ENCODE data around the gene SYT11. TPM values are rescaled to one million over a fixed set of nuclear protein-coding genes. Genes with fewer than 3 reads are reported as not detected.
"Not testable (repeated sequence)": the region's sequence is repeated elsewhere in the genome, so short reads cannot be mapped to it uniquely, and the experiment has no call there.

Gene SYT11, protein sequence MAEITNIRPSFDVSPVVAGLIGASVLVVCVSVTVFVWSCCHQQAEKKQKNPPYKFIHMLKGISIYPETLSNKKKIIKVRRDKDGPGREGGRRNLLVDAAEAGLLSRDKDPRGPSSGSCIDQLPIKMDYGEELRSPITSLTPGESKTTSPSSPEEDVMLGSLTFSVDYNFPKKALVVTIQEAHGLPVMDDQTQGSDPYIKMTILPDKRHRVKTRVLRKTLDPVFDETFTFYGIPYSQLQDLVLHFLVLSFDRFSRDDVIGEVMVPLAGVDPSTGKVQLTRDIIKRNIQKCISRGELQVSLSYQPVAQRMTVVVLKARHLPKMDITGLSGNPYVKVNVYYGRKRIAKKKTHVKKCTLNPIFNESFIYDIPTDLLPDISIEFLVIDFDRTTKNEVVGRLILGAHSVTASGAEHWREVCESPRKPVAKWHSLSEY
- total RNA-seq = 10 to 100 TPM; 30.6 to 35.3 TPM

DNA sequence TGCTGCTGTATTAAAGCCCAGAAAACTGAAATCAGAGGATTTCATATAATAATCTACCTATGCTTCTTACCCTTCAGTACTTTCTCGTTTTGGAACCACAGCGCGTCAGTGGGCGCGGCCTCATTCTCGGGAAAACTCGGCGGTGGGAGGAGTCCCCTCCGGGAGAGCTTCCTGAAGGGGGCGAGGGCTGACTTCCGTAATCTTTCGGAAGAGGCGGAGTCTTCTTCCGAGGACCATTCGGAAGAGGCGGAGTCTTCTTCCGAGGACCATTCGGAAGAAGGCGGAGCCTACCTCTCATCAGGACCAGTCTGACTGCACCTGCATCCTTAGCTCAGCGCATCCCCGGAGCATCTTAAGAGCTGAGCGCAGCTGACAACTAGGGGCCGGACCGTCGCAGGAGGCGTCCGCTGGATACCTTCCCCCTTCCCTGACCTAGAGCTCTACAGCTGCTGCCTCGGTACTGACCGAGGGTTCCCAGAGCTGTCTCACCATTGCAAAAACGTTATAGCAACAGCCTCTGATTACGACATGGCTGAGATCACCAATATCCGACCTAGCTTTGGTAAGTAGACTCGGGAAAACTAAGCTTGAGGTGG is at the start of gene SYT11:
TSS of gene SYT11 (plus strand) at position 334 of the 596 bp plus-strand sequence. CDS start at position 529, 195 bp downstream.
- Mint-ChIP-seq H3K36me3 (ENCODE audit: insufficient read depth in 2 of 2) (peaks cover 0 to 13% of the 10 kb centered on the region in 2 donors), H3K27ac (peak within 1 kb of the TSS; percentile 63), H3K4me3 (peak within 1 kb of the TSS; percentile 91 to 100), H3K9me3 (no peaks in the 10 kb centered on the region), H3K4me1 (ENCODE audit: low read depth) (peaks cover 61% of the 10 kb centered on the region), H3K27me3 (ENCODE audit: low read depth) (peaks cover 12% of the 10 kb centered on the region)
- ATAC-seq (replicated peaks in 1 of 2) (peak; percentile 82), DNase-seq (peak; percentile 96 to 97)

DNA sequence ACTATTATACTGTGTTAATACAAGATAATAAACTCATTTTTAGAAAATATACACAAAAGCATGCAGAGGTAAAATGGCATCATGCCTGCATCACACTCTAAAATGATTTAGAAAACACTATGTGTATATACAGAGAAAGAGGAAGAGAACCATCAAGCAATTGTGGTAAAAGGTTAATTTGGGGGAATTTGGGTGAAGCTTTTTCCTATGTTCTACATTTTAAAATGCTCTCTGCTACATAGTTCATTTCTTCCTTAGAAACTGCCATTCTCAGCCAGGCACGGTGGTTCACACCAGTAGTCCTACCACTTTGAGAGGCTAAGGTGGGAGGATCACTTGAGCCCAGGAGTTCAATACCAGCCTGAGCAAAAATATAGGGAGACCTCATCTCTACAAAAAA is 46.5 kb upstream of the SYT11 start:
- Mint-ChIP-seq H3K4me3 (no peak overlapping the region), H3K27me3 (ENCODE audit: low read depth) (no peaks in the 10 kb centered on the region), H3K4me1 (ENCODE audit: low read depth) (no peaks in the 10 kb centered on the region), H3K27ac (no peak overlapping the region), H3K9me3 (no peaks in the 10 kb centered on the region), H3K36me3 (ENCODE audit: insufficient read depth in 2 of 2) (peaks cover 7 to 20% of the 10 kb centered on the region in 2 donors)
- no peak for DNase-seq
- ATAC-seq (replicated peaks in 1 of 2) = no peak

DNA sequence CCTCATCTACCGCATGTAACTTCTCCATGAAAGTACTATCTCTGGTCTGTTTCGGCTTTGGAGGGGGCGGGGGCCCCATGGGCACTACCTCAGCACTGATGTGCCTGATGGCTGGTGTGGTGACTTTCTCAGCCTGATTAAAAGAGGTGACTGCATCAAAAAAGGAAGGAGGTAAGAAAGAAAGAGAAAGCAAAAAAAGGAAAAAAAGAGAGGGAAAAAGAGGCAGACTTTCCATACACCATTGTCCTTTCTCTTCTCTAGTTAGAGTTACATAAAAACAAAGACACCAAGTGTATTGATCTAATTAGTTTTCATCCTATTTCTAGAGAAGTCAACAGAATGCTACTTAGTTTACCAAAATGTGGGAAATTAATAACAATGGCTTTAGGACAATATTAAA is 45.7 kb upstream of the SYT11 start:
- Mint-ChIP-seq H3K27ac (no peak overlapping the region), H3K27me3 (ENCODE audit: low read depth) (no peaks in the 10 kb centered on the region), H3K9me3 (no peaks in the 10 kb centered on the region), H3K4me1 (ENCODE audit: low read depth) (no peaks in the 10 kb centered on the region), H3K36me3 (ENCODE audit: insufficient read depth in 2 of 2) (peaks cover 5 to 16% of the 10 kb centered on the region in 2 donors), H3K4me3 (no peak overlapping the region)
- DNase-seq (no peak), ATAC-seq (replicated peaks in 1 of 2) (no peak)

DNA sequence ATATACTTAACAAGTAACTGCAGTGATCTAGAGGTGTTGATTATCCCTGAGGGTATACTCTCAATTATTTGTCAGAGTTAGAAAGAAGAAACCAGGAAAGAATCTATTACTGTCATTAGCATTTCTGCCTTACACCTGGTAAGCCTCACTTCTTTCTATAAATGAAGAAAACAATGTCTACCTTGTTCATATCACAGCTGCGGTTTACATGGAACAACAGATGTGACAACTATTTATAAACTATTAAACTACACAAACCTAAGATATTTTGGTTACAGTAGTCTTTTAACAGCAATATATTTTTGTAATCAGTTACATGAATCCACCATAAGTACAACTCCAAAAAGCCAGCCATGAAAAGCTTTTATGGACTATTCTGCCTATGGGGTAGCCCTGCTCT is 43.0 kb upstream of the SYT11 start:
- Mint-ChIP-seq H3K4me3 (no peak overlapping the region), H3K36me3 (ENCODE audit: insufficient read depth in 2 of 2) (peaks cover 6 to 19% of the 10 kb centered on the region in 2 donors)

DNA sequence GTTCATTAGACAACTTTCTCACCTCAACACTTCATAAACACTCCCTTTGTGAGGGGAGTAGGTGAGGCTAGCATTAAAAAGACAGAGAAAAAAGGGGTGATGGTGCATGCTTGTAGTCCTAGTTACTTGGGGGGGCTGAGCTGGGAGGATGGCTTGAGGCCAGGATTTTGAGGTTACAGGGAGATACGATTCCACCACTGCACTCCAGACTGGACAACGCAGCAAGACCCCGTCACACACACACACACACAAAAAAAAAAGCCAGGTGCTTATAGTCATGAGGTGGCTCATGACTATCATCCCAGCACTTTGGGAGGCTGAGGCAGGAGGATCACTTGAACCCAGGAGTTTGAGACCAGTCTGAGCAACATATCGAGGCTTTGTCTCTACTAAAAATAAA is 31.9 kb upstream of the SYT11 start:
- Mint-ChIP-seq H3K36me3 (ENCODE audit: insufficient read depth in 2 of 2) (peaks cover 0 to 18% of the 10 kb centered on the region in 2 donors), H3K27ac (no peak overlapping the region), H3K27me3 (ENCODE audit: low read depth) (no peaks in the 10 kb centered on the region)

More for the DNA sequence above, 43.0 kb upstream of the SYT11 start:
- Mint-ChIP-seq H3K9me3 (no peaks in the 10 kb centered on the region), H3K27ac (no peak overlapping the region), H3K27me3 (ENCODE audit: low read depth) (no peaks in the 10 kb centered on the region), H3K4me1 (ENCODE audit: low read depth) (no peaks in the 10 kb centered on the region)
- no peak for DNase-seq
- no peak for ATAC-seq (replicated peaks in 1 of 2)

DNA sequence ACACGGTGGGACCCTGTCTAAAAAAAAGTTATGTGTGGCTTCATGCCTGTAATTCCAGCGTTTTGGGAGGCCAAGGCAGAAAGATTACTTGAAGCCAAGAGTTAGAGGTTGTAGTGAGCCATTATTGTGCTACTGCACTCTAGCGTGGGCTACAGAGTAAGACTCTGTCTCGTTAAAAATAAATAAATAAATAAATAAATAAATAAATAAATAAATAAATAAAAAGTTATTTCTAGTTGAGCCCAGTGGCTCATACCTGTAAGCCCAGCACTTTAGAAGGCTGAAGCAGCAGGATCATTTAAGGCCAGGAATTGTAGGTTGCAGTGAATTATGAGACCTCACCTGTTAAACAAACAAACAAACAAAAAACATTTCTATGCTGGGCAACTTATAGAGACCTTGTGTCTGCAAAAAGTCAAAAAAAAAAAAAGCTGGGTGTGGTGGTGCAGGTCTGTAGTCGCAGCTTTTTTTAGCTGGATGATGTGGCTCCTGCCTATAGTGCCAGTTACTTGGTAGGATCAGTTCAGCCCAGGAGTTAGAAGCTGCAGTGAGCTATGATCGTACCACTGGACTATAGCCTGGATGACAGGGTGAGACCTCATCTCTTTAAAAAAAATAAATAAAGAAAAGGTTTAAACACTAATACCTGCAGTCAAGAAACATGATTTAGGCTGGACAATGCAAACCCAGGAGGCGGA is 27.9 kb upstream of the SYT11 start:
- peaks cover 3 to 6% of the 10 kb centered on the region in 2 donors for H3K36me3 Mint-ChIP-seq (ENCODE audit: insufficient read depth in 2 of 2)
- H3K27ac Mint-ChIP-seq = no peak overlapping the region
- no peak overlapping the region for H3K4me3 Mint-ChIP-seq
- H3K9me3 Mint-ChIP-seq = no peaks in the 10 kb centered on the region
- ATAC-seq (replicated peaks in 1 of 2) = no peak
- peaks cover 26% of the 10 kb centered on the region for H3K4me1 Mint-ChIP-seq (ENCODE audit: low read depth)
- H3K27me3 Mint-ChIP-seq (ENCODE audit: low read depth) = no peaks in the 10 kb centered on the region
- no peak for DNase-seq

More for the DNA sequence above, 31.9 kb upstream of the SYT11 start:
- Mint-ChIP-seq H3K4me3 (no peak overlapping the region), H3K4me1 (ENCODE audit: low read depth) (peaks cover 1% of the 10 kb centered on the region), H3K9me3 (no peaks in the 10 kb centered on the region)
- ATAC-seq (replicated peaks in 1 of 2) = no peak
- DNase-seq = no peak

DNA sequence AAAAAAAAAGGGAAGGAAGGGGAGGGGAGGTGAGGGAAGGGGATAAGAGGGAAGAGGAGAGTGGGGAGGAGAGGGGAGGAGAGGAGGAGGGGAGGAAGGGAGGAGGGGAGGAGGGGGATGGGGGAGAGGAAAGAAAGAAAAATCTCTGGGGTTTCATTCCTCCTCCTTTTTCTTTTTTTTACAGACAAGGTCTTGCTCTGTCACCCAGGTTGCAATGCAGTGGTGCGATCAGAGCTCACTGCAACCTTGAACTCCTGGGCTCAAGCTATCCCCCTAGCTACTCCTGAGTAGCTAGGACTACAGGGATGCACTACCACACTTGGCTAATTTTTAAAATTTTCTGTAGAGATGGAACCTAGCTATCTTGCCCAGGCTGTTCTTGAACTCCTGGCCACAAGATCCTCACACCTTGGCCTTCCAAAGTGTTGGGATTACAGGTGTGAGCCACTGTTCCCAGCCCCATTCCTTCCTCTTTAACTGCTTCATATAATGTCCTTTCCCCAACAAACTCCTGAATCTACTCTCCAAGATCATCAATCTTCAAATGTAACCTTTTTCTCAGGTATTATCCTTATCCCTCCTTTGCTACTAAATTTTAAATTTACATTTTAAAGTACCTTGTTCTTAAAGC is 25.6 kb upstream of the SYT11 start:
- peak overlapping the region; percentile 25 for H3K27ac Mint-ChIP-seq
- no peak for DNase-seq
- H3K4me3 Mint-ChIP-seq = no peak overlapping the region
- H3K36me3 Mint-ChIP-seq (ENCODE audit: insufficient read depth in 2 of 2) = peaks cover 3 to 11% of the 10 kb centered on the region in 2 donors
- H3K4me1 Mint-ChIP-seq (ENCODE audit: low read depth) = peaks cover 30% of the 10 kb centered on the region
- no peaks in the 10 kb centered on the region for H3K27me3 Mint-ChIP-seq (ENCODE audit: low read depth)
- ATAC-seq (replicated peaks in 1 of 2) = no peak
- no peaks in the 10 kb centered on the region for H3K9me3 Mint-ChIP-seq

DNA sequence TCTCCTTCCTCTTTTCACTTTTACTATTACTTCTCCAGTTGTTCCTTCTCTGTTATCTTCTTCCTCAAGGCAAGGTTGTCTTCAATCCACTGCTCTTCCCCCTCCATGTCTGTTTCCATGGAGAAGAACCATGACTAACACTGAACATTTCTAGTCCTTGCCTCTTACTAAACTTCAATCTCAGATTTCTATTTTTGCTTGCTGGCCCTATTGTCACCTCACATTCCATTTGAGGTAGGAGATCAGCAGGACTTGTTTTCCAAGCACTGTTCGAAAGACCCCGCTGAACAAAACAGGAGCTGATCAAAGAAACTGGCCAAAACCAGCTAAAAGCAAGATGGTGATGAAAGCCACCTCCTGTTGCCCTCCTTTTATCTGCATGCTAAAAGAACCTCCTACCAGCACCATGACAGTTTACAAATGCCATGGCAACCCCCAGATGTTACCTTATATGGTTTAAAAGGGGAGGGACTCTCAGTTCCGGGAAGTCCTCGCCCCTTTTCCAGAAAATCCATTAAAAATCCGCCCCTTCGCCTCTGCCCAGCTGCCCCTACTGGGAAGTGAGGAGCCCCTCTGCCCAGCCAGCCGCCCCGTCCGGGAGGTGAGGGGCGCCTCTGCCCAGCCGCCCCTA is 25.0 kb upstream of the SYT11 start:
- no peak overlapping the region for H3K4me3 Mint-ChIP-seq
- peak overlapping the region; percentile 25 for H3K27ac Mint-ChIP-seq
- no peak for ATAC-seq (replicated peaks in 1 of 2)

DNA sequence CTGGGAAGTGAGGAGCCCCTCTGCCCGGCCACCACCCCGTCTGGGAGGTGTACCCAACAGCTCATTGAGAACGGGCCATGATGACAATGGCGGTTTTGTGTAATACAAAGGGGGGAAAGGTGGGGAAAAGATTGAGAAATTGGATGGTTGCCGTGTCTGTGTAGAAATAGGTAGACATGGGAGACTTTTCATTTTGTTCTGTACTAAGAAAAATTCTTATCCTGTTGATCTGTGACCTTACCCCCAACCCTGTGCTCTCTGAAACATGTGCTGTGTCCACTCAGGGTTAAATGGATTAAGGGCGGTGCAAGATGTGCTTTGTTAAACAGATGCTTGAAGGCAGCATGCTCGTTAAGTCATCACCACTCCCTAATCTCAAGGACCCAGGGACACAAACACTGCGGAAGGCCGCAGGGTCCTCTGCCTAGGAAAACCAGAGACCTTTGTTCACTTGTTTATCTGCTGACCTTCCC is 24.4 kb upstream of the SYT11 start:
- H3K4me3 Mint-ChIP-seq; H3K27me3 Mint-ChIP-seq (ENCODE audit: low read depth): not testable (repeated sequence)
- peaks cover 30% of the 10 kb centered on the region for H3K4me1 Mint-ChIP-seq (ENCODE audit: low read depth)

More for the DNA sequence above, 25.0 kb upstream of the SYT11 start:
- Mint-ChIP-seq H3K4me1 (ENCODE audit: low read depth) (peaks cover 30% of the 10 kb centered on the region), H3K36me3 (ENCODE audit: insufficient read depth in 2 of 2) (peaks cover 3 to 14% of the 10 kb centered on the region in 2 donors), H3K9me3 (no peaks in the 10 kb centered on the region), H3K27me3 (ENCODE audit: low read depth) (no peaks in the 10 kb centered on the region)
- no peak for DNase-seq

DNA sequence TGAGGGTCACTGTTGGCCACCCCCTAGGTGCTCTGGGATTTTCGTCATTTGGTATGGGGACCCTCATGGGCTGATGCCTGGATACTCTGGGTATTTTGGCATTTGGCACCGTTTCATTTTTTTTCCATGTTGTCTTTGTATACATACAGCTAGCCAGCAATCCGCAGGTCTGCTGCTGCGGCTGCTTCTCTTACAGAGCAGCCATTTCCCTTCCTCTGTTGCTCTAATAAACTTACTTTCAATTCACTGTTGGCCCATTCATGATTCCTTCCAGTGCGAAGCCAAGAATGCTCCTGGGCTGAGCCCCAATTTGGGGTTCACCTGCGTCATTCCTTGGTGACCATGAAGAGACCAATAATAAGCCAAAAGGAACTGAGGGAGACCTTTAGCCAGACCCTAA is 23.8 kb upstream of the SYT11 start:
- Mint-ChIP-seq H3K27ac (no peak overlapping the region), H3K4me3 (no peak overlapping the region), H3K27me3 (ENCODE audit: low read depth) (no peaks in the 10 kb centered on the region), H3K4me1 (ENCODE audit: low read depth) (peaks cover 30% of the 10 kb centered on the region), H3K9me3 (no peaks in the 10 kb centered on the region), H3K36me3 (ENCODE audit: insufficient read depth in 2 of 2) (peaks cover 3 to 14% of the 10 kb centered on the region in 2 donors)
- DNase-seq = no peak
- ATAC-seq (replicated peaks in 1 of 2) = no peak

More for the DNA sequence above, 24.4 kb upstream of the SYT11 start:
- peaks cover 3 to 14% of the 10 kb centered on the region in 2 donors for H3K36me3 Mint-ChIP-seq (ENCODE audit: insufficient read depth in 2 of 2)
- not testable (repeated sequence) for H3K9me3 Mint-ChIP-seq; ATAC-seq (replicated peaks in 1 of 2); DNase-seq; H3K27ac Mint-ChIP-seq

DNA sequence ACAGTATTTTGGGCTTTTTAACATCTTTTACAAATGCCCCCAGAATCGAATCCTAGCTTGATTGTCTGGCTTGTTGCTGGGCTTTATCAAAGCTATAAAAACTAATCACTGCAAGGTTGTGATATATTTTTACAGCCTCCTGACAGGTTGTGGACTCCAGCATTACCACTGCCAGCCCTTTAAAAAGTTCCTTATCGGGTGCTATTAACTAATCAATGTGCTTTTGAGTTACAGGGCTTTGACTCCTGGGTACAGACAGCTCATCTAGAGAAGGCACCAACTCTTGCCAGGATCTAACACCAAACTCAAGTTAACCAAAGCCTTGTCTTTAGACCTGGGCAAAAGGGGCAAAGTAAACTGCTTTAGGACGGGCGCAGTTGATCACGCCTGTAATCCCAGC is 19.0 kb upstream of the SYT11 start:
- Mint-ChIP-seq H3K36me3 (ENCODE audit: insufficient read depth in 2 of 2) (peaks cover 9 to 19% of the 10 kb centered on the region in 2 donors), H3K27ac (no peak overlapping the region)
- ATAC-seq (replicated peaks in 1 of 2) = no peak

DNA sequence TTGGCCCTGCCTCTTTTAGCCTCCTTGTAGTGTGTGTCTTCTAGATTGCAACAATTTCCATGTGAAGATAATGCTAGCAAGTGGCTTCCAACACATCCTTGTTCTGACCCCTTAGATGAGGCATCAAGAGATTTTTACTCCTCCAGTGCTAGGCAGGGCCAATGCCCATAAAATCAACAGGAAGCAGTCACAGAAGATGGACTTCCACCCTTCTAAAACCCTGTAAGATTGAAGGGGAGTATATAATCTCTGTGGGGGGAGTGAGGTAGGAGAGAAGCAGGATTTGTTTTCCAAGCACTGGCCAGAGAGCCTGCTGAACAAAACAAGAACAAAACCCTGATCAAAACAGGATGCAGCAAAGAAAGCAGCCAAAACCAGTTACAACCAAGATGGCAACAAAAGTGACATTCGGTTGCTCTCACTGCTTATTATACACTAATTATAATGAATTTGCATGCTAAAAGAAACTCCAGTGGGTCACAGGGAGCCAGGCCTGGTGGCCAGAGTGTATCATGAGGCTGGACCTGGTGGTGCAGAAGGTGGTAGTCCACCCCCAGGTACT is 14.4 kb upstream of the SYT11 start:
- H3K4me3 Mint-ChIP-seq = no peak overlapping the region
- peaks cover 17 to 28% of the 10 kb centered on the region in 2 donors for H3K36me3 Mint-ChIP-seq (ENCODE audit: insufficient read depth in 2 of 2)
- H3K9me3 Mint-ChIP-seq = no peaks in the 10 kb centered on the region
- ATAC-seq (replicated peaks in 1 of 2) = no peak
- DNase-seq = no peak
- no peaks in the 10 kb centered on the region for H3K27me3 Mint-ChIP-seq (ENCODE audit: low read depth)
- H3K4me1 Mint-ChIP-seq (ENCODE audit: low read depth) = peaks cover 43% of the 10 kb centered on the region
- no peak overlapping the region for H3K27ac Mint-ChIP-seq

More for the DNA sequence above, 19.0 kb upstream of the SYT11 start:
- Mint-ChIP-seq H3K4me1 (ENCODE audit: low read depth) (peaks cover 31% of the 10 kb centered on the region), H3K9me3 (no peaks in the 10 kb centered on the region), H3K27me3 (ENCODE audit: low read depth) (no peaks in the 10 kb centered on the region), H3K4me3 (no peak overlapping the region)
- DNase-seq = no peak

All from activated T-cell treated with anti-CD3 and anti-CD28 coated beads, Interleukin-2, amount 50 U/mL, for 72 hours (primary cell).